GM12891 (cell line): ENCODE measurements around the gene ARHGEF37.

ENCODE experiments used
- PAX5 ChIP-seq: IDR thresholded peaks from 2 replicates; pipeline ENCODE4 v1.6.1; 2011; ENCODE audit warnings: low read length, moderate library complexity, mild to moderate bottlenecking; ENCODE audit not compliant: insufficient read depth, severe bottlenecking
- POLR2A ChIP-seq: IDR thresholded peaks from 2 replicates; pipeline ENCODE4 v1.6.1; 2011; ENCODE audit warnings: low read depth, low read length, control low read depth
- POLR2AphosphoS5 ChIP-seq: IDR thresholded peaks from 2 replicates; pipeline ENCODE4 v1.6.1; 2011; ENCODE audit warnings: low read depth, low read length, control low read depth
- POU2F2 ChIP-seq: IDR thresholded peaks from 2 replicates; pipeline ENCODE4 v1.6.1; 2011; ENCODE audit warnings: low read depth, mild to moderate bottlenecking, control low read depth, low read length, moderate library complexity
- TAF1 ChIP-seq: IDR thresholded peaks from 2 replicates; pipeline ENCODE4 v1.6.1; 2011; ENCODE audit warnings: low read depth, low read length, control low read depth

- TF ChIP-seq POLR2AphosphoS5: no peak
- TF ChIP-seq POLR2A: no peak
- no peak for TF ChIP-seq TAF1
- TF ChIP-seq PAX5: no peak
- TF ChIP-seq POU2F2: no peak
Measured at GRCh38 chr5:149567226-149567625, 14.1 kb upstream of the ARHGEF37 start.
